NCI-H2196 treated with DMSO at 0.1 percent for 48 hours (cell line): ENCODE data around the gene CCDC150.
"Not testable (repeated sequence)": the region's sequence is repeated elsewhere in the genome, so short reads cannot be mapped to it uniquely, and the experiment has no call there.

Experiments
- DNase-seq: peaks from one replicate; lab custom pipeline; 2025; ENCODE audit not compliant: unreplicated experiment; lab: John Stamatoyannopoulos, UW

The CCDC150 gene

GRCh38 chr2:196635156-196635555 lies 4.4 kb upstream of the CCDC150 start:
- no peak for DNase-seq

GRCh38 chr2:196638765-196639164 lies 750 bp upstream of the CCDC150 start:
- DNase-seq, result no peak

GRCh38 chr2:196640031-196640548 lies 575 bp downstream of the CCDC150 start:
- DNase-seq, result no peak

- no peak for DNase-seq
Observed at GRCh38 chr2:196649202-196649601, 9.7 kb downstream of the CCDC150 start.

GRCh38 chr2:196651387-196652094 lies 12.0 kb downstream of the CCDC150 start:
- DNase-seq, result no peak

- DNase-seq, result no peak
Observed at GRCh38 chr2:196652869-196653268, 13.4 kb downstream of the CCDC150 start.

- DNase-seq, result no peak
Observed at GRCh38 chr2:196653843-196654242, 14.3 kb downstream of the CCDC150 start.

- DNase-seq, result no peak
Observed at GRCh38 chr2:196655761-196656160, 16.2 kb downstream of the CCDC150 start.

- no peak for DNase-seq
Observed at GRCh38 chr2:196657333-196657732, 17.8 kb downstream of the CCDC150 start.

GRCh38 chr2:196659844-196660243 lies 20.3 kb downstream of the CCDC150 start:
- no peak for DNase-seq

GRCh38 chr2:196660244-196660643 lies 20.7 kb downstream of the CCDC150 start:
- DNase-seq, result no peak

- no peak for DNase-seq
Observed at GRCh38 chr2:196670342-196670741, 30.8 kb downstream of the CCDC150 start.

- no peak for DNase-seq
Observed at GRCh38 chr2:196675963-196676362, 36.4 kb downstream of the CCDC150 start.

GRCh38 chr2:196677404-196677803 lies 37.9 kb downstream of the CCDC150 start:
- DNase-seq, result peak; percentile 11

GRCh38 chr2:196679368-196679767 lies 39.9 kb downstream of the CCDC150 start:
- no peak for DNase-seq

GRCh38 chr2:196681510-196681909 lies 42.0 kb downstream of the CCDC150 start:
- DNase-seq, result no peak

- DNase-seq, result no peak
Observed at GRCh38 chr2:196685792-196686191, 46.3 kb downstream of the CCDC150 start.

GRCh38 chr2:196686737-196687136 lies 47.2 kb downstream of the CCDC150 start:
- not testable (repeated sequence) for DNase-seq

- peak; percentile 7 for DNase-seq
Observed at GRCh38 chr2:196696423-196697079, 57.0 kb downstream of the CCDC150 start.

GRCh38 chr2:196697825-196698224 lies 58.3 kb downstream of the CCDC150 start:
- no peak for DNase-seq

- no peak for DNase-seq
Observed at GRCh38 chr2:196702641-196703040, 63.1 kb downstream of the CCDC150 start.

- no peak for DNase-seq
Observed at GRCh38 chr2:196703695-196704094, 64.2 kb downstream of the CCDC150 start.
